Tibial nerve (tissue), 4 donors: ENCODE results near the gene C1orf35.

Source experiments
- EP300 ChIP-seq, 2 donors: sonication (generic); formaldehyde crosslinking; IDR thresholded peaks; one replicate each; pipeline ENCODE4 v1.6.1; 2017; ENCODE audit warnings: antibody characterized with exemption in 2 of 2, mild to moderate bottlenecking in 1 of 2
- POLR2A ChIP-seq, 2 donors: fragments of 450-650 bp; IDR thresholded peaks; one replicate each; pipeline ENCODE4 v1.6.1; 2017; ENCODE audit warnings: antibody characterized with exemption in 2 of 2, mild to moderate bottlenecking in 2 of 2, moderate library complexity in 2 of 2
- TF ChIP-seq, protein P1 (sequence below), 5 experiments: fragments of 200-600 bp in 3 of 5; fragments of 450-650 bp in 2 of 5; sonication (generic) in 3 of 5; IDR thresholded peaks; one replicate each; pipeline ENCODE4 v1.5.1; 2016 to 2019; ENCODE audit warnings: antibody characterized with exemption in 5 of 5, mild to moderate bottlenecking in 3 of 5, moderate library complexity in 2 of 5

DNA sequence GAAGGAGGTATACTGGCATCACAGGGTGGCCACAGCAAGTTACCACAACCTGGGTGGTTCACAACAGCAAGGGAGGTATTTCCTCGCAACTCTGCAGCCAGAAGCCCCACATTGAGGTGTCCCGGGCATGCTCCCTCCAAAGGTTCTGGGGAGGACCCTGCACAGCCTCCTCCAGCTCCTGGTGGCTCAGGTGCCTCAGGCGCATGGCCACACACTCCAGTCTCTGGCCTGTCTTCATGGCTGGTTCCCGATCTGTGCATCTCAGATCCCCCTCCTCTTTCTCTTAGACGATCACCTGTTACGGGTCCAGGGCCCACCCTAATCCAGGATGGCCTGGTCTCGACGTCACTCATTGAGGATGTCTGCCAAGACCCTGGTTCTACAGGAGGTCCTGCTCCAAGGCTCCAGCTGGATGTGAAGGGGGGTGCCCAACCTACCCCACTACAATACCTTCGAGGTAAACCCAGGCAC lies 27.3 kb downstream of the C1orf35 start:
- TF ChIP-seq POLR2A (IDR thresholded peaks at IDR 0.05), result no peak
- TF ChIP-seq, protein P1, sequence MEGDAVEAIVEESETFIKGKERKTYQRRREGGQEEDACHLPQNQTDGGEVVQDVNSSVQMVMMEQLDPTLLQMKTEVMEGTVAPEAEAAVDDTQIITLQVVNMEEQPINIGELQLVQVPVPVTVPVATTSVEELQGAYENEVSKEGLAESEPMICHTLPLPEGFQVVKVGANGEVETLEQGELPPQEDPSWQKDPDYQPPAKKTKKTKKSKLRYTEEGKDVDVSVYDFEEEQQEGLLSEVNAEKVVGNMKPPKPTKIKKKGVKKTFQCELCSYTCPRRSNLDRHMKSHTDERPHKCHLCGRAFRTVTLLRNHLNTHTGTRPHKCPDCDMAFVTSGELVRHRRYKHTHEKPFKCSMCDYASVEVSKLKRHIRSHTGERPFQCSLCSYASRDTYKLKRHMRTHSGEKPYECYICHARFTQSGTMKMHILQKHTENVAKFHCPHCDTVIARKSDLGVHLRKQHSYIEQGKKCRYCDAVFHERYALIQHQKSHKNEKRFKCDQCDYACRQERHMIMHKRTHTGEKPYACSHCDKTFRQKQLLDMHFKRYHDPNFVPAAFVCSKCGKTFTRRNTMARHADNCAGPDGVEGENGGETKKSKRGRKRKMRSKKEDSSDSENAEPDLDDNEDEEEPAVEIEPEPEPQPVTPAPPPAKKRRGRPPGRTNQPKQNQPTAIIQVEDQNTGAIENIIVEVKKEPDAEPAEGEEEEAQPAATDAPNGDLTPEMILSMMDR (IDR thresholded peaks at IDR 0.05), result no peak
- no peak for TF ChIP-seq EP300 (IDR thresholded peaks at IDR 0.05)
